Upper lobe of left lung (tissue), 4 donors: ENCODE measurements around the gene CLMN.

Experiments
- CTCF ChIP-seq, 6 experiments: fragments of 450-650 bp in 4 of 6; fragments of 200-600 bp in 2 of 6; sonication (generic) in 2 of 6; IDR thresholded peaks; one replicate each; pipeline ENCODE4 v1.5.1; 2016 to 2019; ENCODE audit warnings: antibody characterized with exemption in 6 of 6
- POLR2A ChIP-seq, 4 donors: fragments of 450-650 bp; IDR thresholded peaks; one replicate each; pipeline ENCODE4 v1.5.1; 2016 to 2017; ENCODE audit warnings: antibody characterized with exemption in 4 of 4, mild to moderate bottlenecking in 2 of 4
- POLR2AphosphoS5 ChIP-seq, 2 donors: sonication (generic); formaldehyde crosslinking; IDR thresholded peaks; one replicate each; pipeline ENCODE4 v1.5.1; 2017; ENCODE audit warnings: antibody characterized with exemption in 2 of 2

DNA sequence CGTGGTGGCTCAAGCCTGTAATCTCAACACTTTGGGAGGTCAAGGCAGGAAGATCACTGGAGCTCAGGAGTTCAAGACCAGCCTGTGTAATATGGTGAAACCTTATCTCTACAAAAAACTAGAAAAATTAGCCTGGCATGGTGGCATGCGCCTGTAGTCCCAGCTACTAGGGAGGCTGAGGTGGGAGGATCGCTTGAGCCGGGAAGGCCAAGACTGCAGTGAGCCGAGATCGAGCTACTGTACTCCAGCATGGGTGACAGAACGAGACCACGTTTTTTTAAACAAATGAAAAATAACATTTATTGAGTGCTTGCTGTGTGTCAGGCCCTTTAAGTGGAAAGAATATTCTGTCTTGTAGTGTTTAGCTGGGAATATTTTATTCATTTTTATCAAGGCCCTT is 26.6 kb upstream of the CLMN start:
- no peak for TF ChIP-seq POLR2A (IDR thresholded peaks at IDR 0.05)
- no peak for TF ChIP-seq CTCF (IDR thresholded peaks at IDR 0.05)
- TF ChIP-seq POLR2AphosphoS5 (IDR thresholded peaks at IDR 0.05) = no peak
